CD4-positive, alpha-beta T cell treated with Interleukin-12 subunit alpha and Interleukin-12 subunit beta, for 1 hour (primary cell): ENCODE measurements around the gene SLIT1.

ENCODE experiments used
- DNase-seq: peaks from one replicate; pipeline ENCODE4 v3.0.0-alpha.2; 2020

The SLIT1 gene

GRCh38 chr10:97169911-97170693 lies 15.7 kb downstream of the SLIT1 start:
- no peak for DNase-seq

- no peak for DNase-seq
These were observed 16.7 kb downstream of the SLIT1 start for GRCh38 chr10:97169063-97169462.

- no peak for DNase-seq
These were observed 17.1 kb downstream of the SLIT1 start for GRCh38 chr10:97168645-97169044.

- DNase-seq: no peak
These were observed 20.3 kb downstream of the SLIT1 start for GRCh38 chr10:97165499-97165898.

GRCh38 chr10:97163781-97164501 lies 21.8 kb downstream of the SLIT1 start:
- DNase-seq: no peak

GRCh38 chr10:97163181-97163580 lies 22.6 kb downstream of the SLIT1 start:
- no peak for DNase-seq

GRCh38 chr10:97159646-97160305 lies 26.0 kb downstream of the SLIT1 start:
- no peak for DNase-seq

- no peak for DNase-seq
These were observed 28.1 kb downstream of the SLIT1 start for GRCh38 chr10:97157578-97158095.

- DNase-seq: no peak
These were observed 31.0 kb downstream of the SLIT1 start for GRCh38 chr10:97154781-97155180.

- no peak for DNase-seq
These were observed 31.6 kb downstream of the SLIT1 start for GRCh38 chr10:97154162-97154561.

GRCh38 chr10:97153270-97153850 lies 32.4 kb downstream of the SLIT1 start:
- DNase-seq: no peak

- no peak for DNase-seq
These were observed 34.3 kb downstream of the SLIT1 start for GRCh38 chr10:97151307-97151914.

GRCh38 chr10:97150616-97151015 lies 35.1 kb downstream of the SLIT1 start:
- no peak for DNase-seq

GRCh38 chr10:97150013-97150595 lies 35.7 kb downstream of the SLIT1 start:
- no peak for DNase-seq

GRCh38 chr10:97149079-97149531 lies 36.7 kb downstream of the SLIT1 start:
- no peak for DNase-seq

- DNase-seq: no peak
These were observed 41.5 kb downstream of the SLIT1 start for GRCh38 chr10:97144297-97144696.

GRCh38 chr10:97142834-97143233 lies 42.9 kb downstream of the SLIT1 start:
- DNase-seq: no peak

GRCh38 chr10:97140902-97141745 lies 44.6 kb downstream of the SLIT1 start:
- DNase-seq: no peak

GRCh38 chr10:97140049-97140846 lies 45.5 kb downstream of the SLIT1 start:
- DNase-seq: no peak

GRCh38 chr10:97139651-97140048 lies 46.1 kb downstream of the SLIT1 start:
- no peak for DNase-seq
